HEK293T (cell line): ENCODE measurements around the gene B4GALT2.

Source experiments
- ELF4 ChIP-seq: fragments of 450-650 bp; IDR thresholded peaks from 2 replicates; pipeline ENCODE4 v1.6.1; 2017; ENCODE audit warnings: antibody characterized with exemption
- FOXA1 ChIP-seq: fragments of 450-650 bp; IDR thresholded peaks from 2 replicates; pipeline ENCODE4 v1.6.1; 2016; ENCODE audit warnings: mild to moderate bottlenecking
- FOXK2 ChIP-seq: fragments of 450-650 bp; IDR thresholded peaks from 2 replicates; pipeline ENCODE4 v1.6.1; 2016; ENCODE audit warnings: mild to moderate bottlenecking
- FOXM1 ChIP-seq: fragments of 450-650 bp; IDR thresholded peaks from 2 replicates; pipeline ENCODE4 v1.6.1; 2017; ENCODE audit warnings: mild to moderate bottlenecking, borderline replicate concordance
- HDGF ChIP-seq: fragments of 450-650 bp; IDR thresholded peaks from 2 replicates; pipeline ENCODE4 v1.6.1; 2017; ENCODE audit warnings: antibody characterized with exemption, borderline replicate concordance
- L3MBTL2 ChIP-seq: fragments of 450-650 bp; conservative IDR thresholded peaks from 2 replicates; pipeline ENCODE4 v1.6.1; 2016; ENCODE audit warnings: mild to moderate bottlenecking
- NFRKB ChIP-seq: fragments of 450-650 bp; IDR thresholded peaks from 2 replicates; pipeline ENCODE4 v1.6.1; 2016; ENCODE audit warnings: mild to moderate bottlenecking, moderate library complexity
- SP1 ChIP-seq: fragments of 450-650 bp; IDR thresholded peaks from 2 replicates; pipeline ENCODE4 v1.6.1; 2017
- SUZ12 ChIP-seq: fragments of 450-650 bp; IDR thresholded peaks from 2 replicates; pipeline ENCODE4 v1.6.1; 2016; ENCODE audit warnings: mild to moderate bottlenecking
- TARDBP ChIP-seq: fragments of 450-650 bp; IDR thresholded peaks from 2 replicates; pipeline ENCODE4 v1.6.1; 2016
- ZNF384 ChIP-seq: fragments of 450-650 bp; IDR thresholded peaks from 2 replicates; pipeline ENCODE4 v1.6.1; 2016

- TF ChIP-seq HDGF, result no peak
- no peak for TF ChIP-seq L3MBTL2
- TF ChIP-seq FOXA1, result no peak
- no peak for TF ChIP-seq SP1
- TF ChIP-seq TARDBP, result no peak
- TF ChIP-seq NFRKB, result no peak
- TF ChIP-seq ZNF384, result no peak
- no peak for TF ChIP-seq SUZ12
- TF ChIP-seq FOXK2, result no peak
- no peak for TF ChIP-seq ELF4
- no peak for TF ChIP-seq FOXM1
These were observed 23.2 kb downstream of the B4GALT2 start for GRCh38 chr1:44002165-44002564.
